Measurements from ENCODE around the gene TOB1. TPM values are rescaled to one million over a fixed set of nuclear protein-coding genes. Genes with fewer than 3 reads are reported as not detected.

TOB1 gene
- total RNA-seq, 1 experiment from 2014 or later = 67.9 TPM

GRCh38 chr17:50911890-50912289 lies 45.7 kb upstream of the TOB1 start:
- intact Hi-C loops (cut with micrococcal nuclease; ENCODE audit: unreplicated experiment) = no loop called here
- H3K79me2 ChIP-seq (ENCODE audit: low read depth) = no peaks in the 10 kb centered on the region
- no peak overlapping the region for H3K4me2 ChIP-seq
- H2AFZ ChIP-seq = no peak overlapping the region
- no peaks in the 10 kb centered on the region for H3K9me3 ChIP-seq (ENCODE audit: insufficient read depth, low read depth)
- no peaks in the 10 kb centered on the region for H3K36me3 ChIP-seq (ENCODE audit: low read depth)
- no peak for DNase-seq
- H3K27me3 ChIP-seq (ENCODE audit: insufficient read depth, low read depth) = no peaks in the 10 kb centered on the region
- ChIA-PET POLR2A (ENCODE audit: unreplicated experiment) (no interaction called here), CTCF (interaction anchor here (0.7 kb wide), 1 partner anchor 28 kb away, joined by 17 read pairs; no protein-coding TSS in a partner anchor)
- peaks cover 33% of the 10 kb centered on the region for H3K4me1 ChIP-seq (replicated peaks; ENCODE audit: insufficient read depth)
- H3K9me2 ChIP-seq (ENCODE audit: insufficient read depth) = no peaks in the 10 kb centered on the region
- BruUV-seq (replicated peaks) = no TSS peak
- no peak overlapping the region for H3K4me3 ChIP-seq
- no peak overlapping the region for H3K27ac ChIP-seq
- H4K20me1 ChIP-seq (ENCODE audit: insufficient read depth) = no peaks in the 10 kb centered on the region
- peaks cover 28% of the 10 kb centered on the region for H3F3A ChIP-seq (ENCODE audit: insufficient read depth, low read depth)
- TF ChIP-seq CTCF (conservative IDR thresholded peaks at IDR 0.05) (no peak), EZH2 (IDR thresholded peaks at IDR 0.05; ENCODE audit: low read depth) (no peak)

GRCh38 chr17:50911450-50911849 lies 45.3 kb upstream of the TOB1 start:
- peaks cover 33% of the 10 kb centered on the region for H3K4me1 ChIP-seq (replicated peaks; ENCODE audit: insufficient read depth)
- no peak for DNase-seq
- POLR2A ChIA-PET (ENCODE audit: unreplicated experiment) = no interaction called here
- H3K36me3 ChIP-seq (ENCODE audit: low read depth) = no peaks in the 10 kb centered on the region
- CTCF ChIA-PET = interaction anchor here (0.7 kb wide), 1 partner anchor 28 kb away, joined by 17 read pairs; no protein-coding TSS in a partner anchor
- TF ChIP-seq CTCF (conservative IDR thresholded peaks at IDR 0.05) (no peak), EZH2 (IDR thresholded peaks at IDR 0.05; ENCODE audit: low read depth) (no peak)
- no peaks in the 10 kb centered on the region for H3K79me2 ChIP-seq (ENCODE audit: low read depth)
- H3K4me3 ChIP-seq = no peak overlapping the region
- intact Hi-C loops (cut with micrococcal nuclease; ENCODE audit: unreplicated experiment) = no loop called here
- no peaks in the 10 kb centered on the region for H3K9me2 ChIP-seq (ENCODE audit: insufficient read depth)
- no peak overlapping the region for H2AFZ ChIP-seq
- H3F3A ChIP-seq (ENCODE audit: insufficient read depth, low read depth) = peaks cover 28% of the 10 kb centered on the region
- BruUV-seq (replicated peaks) = no TSS peak
- H3K9me3 ChIP-seq (ENCODE audit: insufficient read depth, low read depth) = no peaks in the 10 kb centered on the region
- H3K4me2 ChIP-seq = no peak overlapping the region
- no peaks in the 10 kb centered on the region for H4K20me1 ChIP-seq (ENCODE audit: insufficient read depth)
- H3K27me3 ChIP-seq (ENCODE audit: insufficient read depth, low read depth) = no peaks in the 10 kb centered on the region
- H3K27ac ChIP-seq = no peak overlapping the region

- Histone ChIP-seq H2AFZ (no peak overlapping the region), H3K4me1 (replicated peaks; ENCODE audit: insufficient read depth) (peaks cover 33% of the 10 kb centered on the region), H3K9me2 (ENCODE audit: insufficient read depth) (no peaks in the 10 kb centered on the region), H3K4me2 (no peak overlapping the region), H3K27ac (no peak overlapping the region), H3F3A (ENCODE audit: insufficient read depth, low read depth) (peaks cover 29% of the 10 kb centered on the region), H3K79me2 (ENCODE audit: low read depth) (no peaks in the 10 kb centered on the region), H3K36me3 (ENCODE audit: low read depth) (no peaks in the 10 kb centered on the region), H3K9me3 (ENCODE audit: insufficient read depth, low read depth) (no peaks in the 10 kb centered on the region), H3K27me3 (ENCODE audit: insufficient read depth, low read depth) (no peaks in the 10 kb centered on the region), H3K4me3 (no peak overlapping the region), H4K20me1 (ENCODE audit: insufficient read depth) (no peaks in the 10 kb centered on the region)
- DNase-seq = no peak
- CTCF ChIA-PET = no interaction called here
- intact Hi-C loops (cut with micrococcal nuclease; ENCODE audit: unreplicated experiment) = no loop called here
- BruUV-seq (replicated peaks) = no TSS peak
- POLR2A ChIA-PET (ENCODE audit: unreplicated experiment) = no interaction called here
- TF ChIP-seq EZH2 (IDR thresholded peaks at IDR 0.05; ENCODE audit: low read depth) (no peak), CTCF (conservative IDR thresholded peaks at IDR 0.05) (no peak)
These were observed 43.8 kb upstream of the TOB1 start for GRCh38 chr17:50909765-50910605.

All from PC-9 (cell line).